Skeletal muscle satellite cell (primary cell): ENCODE data around the gene SFXN3.
A peak's percentile ranks its signal among the peaks of the same experiment; 100 is the strongest.

ENCODE experiments used
- H3K27me3 ChIP-seq: 2 replicates; pipeline ENCODE4 v1.7.0; 2013; ENCODE audit warnings: low read length; ENCODE audit not compliant: control insufficient read depth, insufficient read depth
- H3K36me3 ChIP-seq: 2 replicates; pipeline ENCODE4 v1.7.0; 2013; ENCODE audit warnings: mild to moderate bottlenecking, control low read depth, low read length; ENCODE audit not compliant: insufficient read depth
- H3K4me1 ChIP-seq: 2 replicates; pipeline ENCODE4 v1.7.0; 2013; ENCODE audit warnings: low read length; ENCODE audit not compliant: control insufficient read depth, insufficient read depth
- H3K4me2 ChIP-seq: 2 replicates; pipeline ENCODE4 v1.7.0; 2013; ENCODE audit warnings: mild to moderate bottlenecking, low read length
- H3K4me3 ChIP-seq: 2 replicates; pipeline ENCODE4 v1.7.0; 2013; ENCODE audit warnings: low read length
- H3K9ac ChIP-seq: 2 replicates; pipeline ENCODE4 v1.7.0; 2013; ENCODE audit warnings: mild to moderate bottlenecking, low read depth, low read length, moderate library complexity
- H3K9me3 ChIP-seq: replicated peaks from 2 replicates; pipeline ENCODE4 v1.7.0; 2013; ENCODE audit warnings: mild to moderate bottlenecking, control low read depth, low read length

Gene SFXN3

DNA sequence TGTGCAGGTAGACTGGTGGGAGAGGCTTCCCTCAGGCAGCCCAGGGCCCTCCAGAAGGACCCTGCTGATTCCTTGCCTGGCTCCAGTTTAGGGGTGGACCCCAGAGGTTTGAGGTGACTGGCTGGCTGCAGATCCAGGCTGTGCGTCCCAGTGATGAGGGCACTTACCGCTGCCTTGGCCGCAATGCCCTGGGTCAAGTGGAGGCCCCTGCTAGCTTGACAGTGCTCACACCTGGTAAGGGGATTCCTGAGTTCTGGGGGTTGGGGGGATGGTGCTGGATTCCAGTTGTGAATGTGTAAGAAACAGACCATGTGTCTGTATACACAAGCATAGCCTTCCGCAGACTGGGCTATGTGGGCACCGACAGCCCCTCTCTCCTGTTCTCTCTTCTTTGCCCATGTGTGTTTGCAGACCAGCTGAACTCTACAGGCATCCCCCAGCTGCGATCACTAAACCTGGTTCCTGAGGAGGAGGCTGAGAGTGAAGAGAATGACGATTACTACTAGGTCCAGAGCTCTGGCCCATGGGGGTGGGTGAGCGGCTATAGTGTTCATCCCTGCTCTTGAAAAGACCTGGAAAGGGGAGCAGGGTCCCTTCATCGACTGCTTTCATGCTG lies 33.5 kb downstream of the SFXN3 start:
- Histone ChIP-seq H3K27me3 (no peaks in the 10 kb centered on the region), H3K4me2 (no peak overlapping the region), H3K36me3 (no peaks in the 10 kb centered on the region), H3K4me3 (no peak overlapping the region), H3K9me3 (no peaks in the 10 kb centered on the region), H3K9ac (no peak overlapping the region), H3K4me1 (peaks cover 50% of the 10 kb centered on the region)

GRCh38 chr10:101065481-101066145 lies 34.6 kb downstream of the SFXN3 start:
- peak overlapping the region; percentile 63 for H3K9ac ChIP-seq
- H3K4me1 ChIP-seq: peaks cover 48% of the 10 kb centered on the region
- peak overlapping the region; percentile 76 for H3K4me3 ChIP-seq
- H3K9me3 ChIP-seq: no peaks in the 10 kb centered on the region
- no peaks in the 10 kb centered on the region for H3K27me3 ChIP-seq
- no peaks in the 10 kb centered on the region for H3K36me3 ChIP-seq
- H3K4me2 ChIP-seq: peak overlapping the region; percentile 96

GRCh38 chr10:101066146-101066895 lies 35.3 kb downstream of the SFXN3 start:
- peak overlapping the region; percentile 96 for H3K4me2 ChIP-seq
- H3K27me3 ChIP-seq: no peaks in the 10 kb centered on the region
- H3K9me3 ChIP-seq: no peaks in the 10 kb centered on the region
- peak overlapping the region; percentile 76 for H3K4me3 ChIP-seq
- peaks cover 47% of the 10 kb centered on the region for H3K4me1 ChIP-seq
- no peaks in the 10 kb centered on the region for H3K36me3 ChIP-seq
- peak overlapping the region; percentile 63 for H3K9ac ChIP-seq

DNA sequence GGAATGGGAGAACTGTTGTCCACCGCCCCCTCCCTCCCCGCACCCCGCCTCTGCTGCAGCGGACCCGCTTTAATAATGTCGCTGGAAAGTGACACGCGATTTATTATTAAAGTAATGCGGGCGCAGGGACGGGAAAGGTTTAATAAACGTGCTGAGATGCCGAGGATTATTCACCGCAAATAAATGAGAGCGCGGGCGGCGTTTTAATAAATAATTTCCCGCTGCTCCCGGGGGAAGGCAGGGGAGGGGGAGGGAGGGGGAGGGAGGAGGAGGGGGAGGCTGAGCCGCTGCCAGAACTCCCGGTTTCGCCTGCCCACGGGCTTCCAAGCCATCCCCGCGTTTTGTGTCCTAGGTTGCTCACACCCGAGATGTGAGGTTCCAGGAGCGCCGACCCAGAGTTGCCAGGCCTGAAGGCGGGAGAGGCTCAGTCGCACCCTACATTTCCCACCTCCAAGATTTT lies 35.9 kb downstream of the SFXN3 start:
- Histone ChIP-seq H3K36me3 (no peaks in the 10 kb centered on the region), H3K4me2 (peak overlapping the region; percentile 96), H3K27me3 (peaks cover 5% of the 10 kb centered on the region), H3K9me3 (no peaks in the 10 kb centered on the region), H3K4me3 (peak overlapping the region; percentile 76), H3K4me1 (peaks cover 47% of the 10 kb centered on the region), H3K9ac (peak overlapping the region; percentile 70)

GRCh38 chr10:101067356-101068083 lies 36.5 kb downstream of the SFXN3 start:
- H3K27me3 ChIP-seq: peaks cover 11% of the 10 kb centered on the region
- H3K4me1 ChIP-seq: peaks cover 41% of the 10 kb centered on the region
- peak overlapping the region; percentile 96 for H3K4me2 ChIP-seq
- peak overlapping the region; percentile 76 for H3K4me3 ChIP-seq
- H3K9ac ChIP-seq: peak overlapping the region; percentile 70
- H3K9me3 ChIP-seq: no peaks in the 10 kb centered on the region
- H3K36me3 ChIP-seq: no peaks in the 10 kb centered on the region

DNA sequence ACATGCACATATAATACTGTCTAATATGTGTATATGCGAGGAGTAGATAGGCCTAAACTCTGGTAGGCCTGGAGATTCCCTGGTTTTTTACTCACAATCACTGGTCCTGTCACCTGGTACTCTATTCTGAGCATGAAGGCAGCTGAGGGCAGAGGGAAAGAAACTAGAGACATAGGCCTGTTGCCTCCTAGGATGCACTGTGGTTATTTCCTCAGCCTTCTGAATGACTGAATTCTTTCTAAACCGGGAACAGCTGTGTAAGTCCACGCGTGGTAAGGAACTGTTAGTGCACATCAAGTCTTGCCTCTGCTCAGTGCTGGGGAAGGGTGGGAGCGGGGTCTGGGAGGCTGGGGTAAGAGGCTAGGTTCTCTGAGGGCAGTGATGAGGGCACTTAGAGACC lies 38.4 kb downstream of the SFXN3 start:
- Histone ChIP-seq H3K9ac (no peak overlapping the region), H3K27me3 (peaks cover 30% of the 10 kb centered on the region), H3K4me2 (no peak overlapping the region), H3K4me1 (peaks cover 27% of the 10 kb centered on the region), H3K9me3 (no peaks in the 10 kb centered on the region), H3K4me3 (no peak overlapping the region), H3K36me3 (no peaks in the 10 kb centered on the region)

DNA sequence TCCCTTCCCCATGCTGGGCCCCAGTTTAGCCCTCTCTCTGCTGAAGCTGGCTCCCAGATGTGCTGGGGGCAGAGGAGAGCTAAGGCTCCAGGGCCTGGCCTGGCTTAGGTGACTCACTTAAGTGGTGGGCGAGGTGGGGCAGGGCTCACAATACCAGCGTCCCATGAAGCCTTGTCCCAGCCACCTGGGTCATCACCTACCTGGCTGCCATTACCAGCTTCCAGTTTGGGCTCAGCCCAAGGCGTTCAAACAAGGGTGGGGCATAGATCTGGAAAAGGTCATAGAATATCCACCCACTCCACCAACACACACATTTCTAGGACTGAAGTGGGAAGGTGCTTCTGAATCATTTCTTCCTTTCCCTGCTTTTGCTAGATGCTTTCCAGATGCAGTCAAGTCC lies 39.1 kb downstream of the SFXN3 start:
- peaks cover 27% of the 10 kb centered on the region for H3K4me1 ChIP-seq
- no peaks in the 10 kb centered on the region for H3K9me3 ChIP-seq
- H3K9ac ChIP-seq: no peak overlapping the region
- H3K36me3 ChIP-seq: no peaks in the 10 kb centered on the region
- H3K27me3 ChIP-seq: peaks cover 36% of the 10 kb centered on the region
- no peak overlapping the region for H3K4me2 ChIP-seq
- no peak overlapping the region for H3K4me3 ChIP-seq

GRCh38 chr10:101071267-101071884 lies 40.3 kb downstream of the SFXN3 start:
- H3K4me3 ChIP-seq: no peak overlapping the region
- no peaks in the 10 kb centered on the region for H3K36me3 ChIP-seq
- no peak overlapping the region for H3K9ac ChIP-seq
- peaks cover 49% of the 10 kb centered on the region for H3K27me3 ChIP-seq
- no peaks in the 10 kb centered on the region for H3K9me3 ChIP-seq
- peaks cover 15% of the 10 kb centered on the region for H3K4me1 ChIP-seq
- no peak overlapping the region for H3K4me2 ChIP-seq

GRCh38 chr10:101071885-101072433 lies 40.9 kb downstream of the SFXN3 start:
- H3K9ac ChIP-seq: no peak overlapping the region
- peaks cover 10% of the 10 kb centered on the region for H3K4me1 ChIP-seq
- H3K36me3 ChIP-seq: no peaks in the 10 kb centered on the region
- no peak overlapping the region for H3K4me3 ChIP-seq
- H3K9me3 ChIP-seq: no peaks in the 10 kb centered on the region
- H3K4me2 ChIP-seq: no peak overlapping the region
- peaks cover 55% of the 10 kb centered on the region for H3K27me3 ChIP-seq

- Histone ChIP-seq H3K4me3 (no peak overlapping the region), H3K36me3 (no peaks in the 10 kb centered on the region), H3K27me3 (peaks cover 58% of the 10 kb centered on the region), H3K9ac (no peak overlapping the region), H3K4me2 (no peak overlapping the region), H3K4me1 (peaks cover 10% of the 10 kb centered on the region), H3K9me3 (no peaks in the 10 kb centered on the region)
These were observed 41.9 kb downstream of the SFXN3 start for GRCh38 chr10:101072923-101073322.
